ENCODE results near the gene NCAM1.

GRCh38 chr11:113106507-113106906 lies 145.3 kb downstream of the NCAM1 start:
- TF ChIP-seq POLR2A (IDR thresholded peaks at IDR 0.05), result no peak
- no peak for TF ChIP-seq CTCF (IDR thresholded peaks at IDR 0.05)
